ENCODE measurements around the gene TLE7.

GRCh38 chr16:71425746-71426068, 16.1 kb downstream of the TLE7 start:
- TF ChIP-seq CHD2 (IDR thresholded peaks at IDR 0.05; ENCODE audit: low read length) (no peak), TAF1 (IDR thresholded peaks at IDR 0.05; ENCODE audit: low read depth, low read length) (no peak), EGR1 (IDR thresholded peaks at IDR 0.05; ENCODE audit: borderline replicate concordance, low read depth, low read length) (no peak), RFX5 (IDR thresholded peaks at IDR 0.05; ENCODE audit: borderline replicate concordance, low read depth, low read length) (no peak), ASH2L (IDR thresholded peaks at IDR 0.05; ENCODE audit: low read length) (no peak), ZNF274 (IDR thresholded peaks at IDR 0.05; ENCODE audit: borderline replicate concordance, extremely low read depth, low read length) (no peak), MAFK (IDR thresholded peaks at IDR 0.05; ENCODE audit: low read depth, low read length) (no peak), HDAC6 (IDR thresholded peaks at IDR 0.05; ENCODE audit: low read depth, low read length) (no peak), POLR2A (IDR thresholded peaks at IDR 0.05; ENCODE audit: control extremely low read depth in 1 of 2, low read depth in 2 of 2, low read length in 2 of 2) (no peak), EZH2 (IDR thresholded peaks at IDR 0.05; ENCODE audit: low read depth, low read length, severe bottlenecking) (no peak), TAF7 (optimal IDR thresholded peaks at IDR 0.05; ENCODE audit: borderline replicate concordance, low read depth, low read length) (no peak), RAD21 (IDR thresholded peaks at IDR 0.05 in 1 of 2, conservative IDR thresholded peaks at IDR 0.05 in 1 of 2; ENCODE audit: low read depth in 2 of 2, low read length in 2 of 2) (no peak), POLR2AphosphoS5 (IDR thresholded peaks at IDR 0.05; ENCODE audit: low read depth, low read length) (no peak)
- TF ChIP-seq, protein P1, sequence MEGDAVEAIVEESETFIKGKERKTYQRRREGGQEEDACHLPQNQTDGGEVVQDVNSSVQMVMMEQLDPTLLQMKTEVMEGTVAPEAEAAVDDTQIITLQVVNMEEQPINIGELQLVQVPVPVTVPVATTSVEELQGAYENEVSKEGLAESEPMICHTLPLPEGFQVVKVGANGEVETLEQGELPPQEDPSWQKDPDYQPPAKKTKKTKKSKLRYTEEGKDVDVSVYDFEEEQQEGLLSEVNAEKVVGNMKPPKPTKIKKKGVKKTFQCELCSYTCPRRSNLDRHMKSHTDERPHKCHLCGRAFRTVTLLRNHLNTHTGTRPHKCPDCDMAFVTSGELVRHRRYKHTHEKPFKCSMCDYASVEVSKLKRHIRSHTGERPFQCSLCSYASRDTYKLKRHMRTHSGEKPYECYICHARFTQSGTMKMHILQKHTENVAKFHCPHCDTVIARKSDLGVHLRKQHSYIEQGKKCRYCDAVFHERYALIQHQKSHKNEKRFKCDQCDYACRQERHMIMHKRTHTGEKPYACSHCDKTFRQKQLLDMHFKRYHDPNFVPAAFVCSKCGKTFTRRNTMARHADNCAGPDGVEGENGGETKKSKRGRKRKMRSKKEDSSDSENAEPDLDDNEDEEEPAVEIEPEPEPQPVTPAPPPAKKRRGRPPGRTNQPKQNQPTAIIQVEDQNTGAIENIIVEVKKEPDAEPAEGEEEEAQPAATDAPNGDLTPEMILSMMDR (IDR thresholded peaks at IDR 0.05; ENCODE audit: control extremely low read depth in 1 of 3, insufficient read depth in 1 of 3, low read depth in 1 of 3, low read length in 3 of 3) = no peak
